SU-DHL-6 (cell line): ENCODE results near the gene DDN.

Source experiments
- H2AFZ ChIP-seq: fragments of 200-600 bp; sonication (generic); 2 replicates; pipeline ENCODE4 v1.6.1; 2014; ENCODE audit warnings: low read depth, mild to moderate bottlenecking, moderate library complexity, mixed read lengths, antibody characterized with exemption, low read length; ENCODE audit not compliant: severe bottlenecking
- H3F3A ChIP-seq: fragments of 200-600 bp; shearing (Covaris generic); 2 replicates; pipeline ENCODE4 v1.6.0; 2016; ENCODE audit warnings: antibody characterized with exemption, mild to moderate bottlenecking; ENCODE audit not compliant: insufficient read depth
- H3K27ac ChIP-seq: fragments of 200-600 bp; sonication (generic); 2 replicates; pipeline ENCODE4 v1.5.1; 2016; ENCODE audit warnings: low read depth, mild to moderate bottlenecking, low read length, moderate library complexity, mixed read lengths
- H3K27me3 ChIP-seq: fragments of 200-600 bp; sonication (generic), shearing (Covaris generic); 2 replicates; pipeline ENCODE4 v1.6.0; 2014; ENCODE audit warnings: mild to moderate bottlenecking, low read length
- H3K36me3 ChIP-seq: fragments of 200-600 bp; sonication (generic); 2 replicates; pipeline ENCODE4 v1.6.1; 2014; ENCODE audit warnings: mild to moderate bottlenecking, low read length, mixed read lengths
- H3K4me2 ChIP-seq: fragments of 300-600, 200-600 bp; shearing (Covaris generic), sonication (generic); 2 replicates; pipeline ENCODE4 v1.6.0; 2014; ENCODE audit warnings: low read length, low read depth, mild to moderate bottlenecking; ENCODE audit not compliant: poor library complexity, severe bottlenecking
- H3K4me3 ChIP-seq: fragments of 200-600 bp; sonication (generic); 2 replicates; pipeline ENCODE4 v1.5.1; 2014; ENCODE audit warnings: antibody characterized with exemption, low read length, mild to moderate bottlenecking, mixed read lengths; ENCODE audit not compliant: insufficient read depth, poor library complexity, severe bottlenecking
- H3K79me2 ChIP-seq: fragments of 200-600 bp; sonication (generic); 2 replicates; pipeline ENCODE4 v1.6.1; 2014; ENCODE audit warnings: mild to moderate bottlenecking, low read length, moderate library complexity; ENCODE audit not compliant: insufficient read depth
- H3K9ac ChIP-seq: fragments of 200-600 bp; sonication (generic); 2 replicates; pipeline ENCODE4 v1.7.0; 2014; ENCODE audit warnings: mild to moderate bottlenecking, low read length
- H3K9me2 ChIP-seq: fragments of 200-600 bp; sonication (generic); replicated peaks from 2 replicates; pipeline ENCODE4 v1.6.1; 2014; ENCODE audit warnings: low read length; ENCODE audit not compliant: insufficient read depth
- H3K9me3 ChIP-seq: fragments of 200-600 bp; sonication (generic); 2 replicates; pipeline ENCODE4 v1.6.1; 2014; ENCODE audit warnings: low read length, mixed read lengths; ENCODE audit not compliant: insufficient read depth
- H4K20me1 ChIP-seq: fragments of 200-600 bp; sonication (generic); 2 replicates; pipeline ENCODE4 v1.6.1; 2014; ENCODE audit warnings: low read depth, mild to moderate bottlenecking, antibody characterized with exemption, low read length, moderate library complexity, mixed read lengths
- CTCF ChIP-seq: fragments of 200-600 bp; sonication (generic); IDR thresholded peaks from one replicate; pipeline ENCODE4 v1.5.1; 2017; ENCODE audit warnings: antibody characterized with exemption, mild to moderate bottlenecking, low read length, moderate library complexity; ENCODE audit not compliant: insufficient read depth, poor library complexity, severe bottlenecking
- EZH2phosphoT487 ChIP-seq: fragments of 200-600 bp; sonication (generic), shearing (Covaris generic); conservative IDR thresholded peaks from 2 replicates; pipeline ENCODE4 v1.6.1; 2018; ENCODE audit warnings: mild to moderate bottlenecking, antibody characterized with exemption, low read length, moderate library complexity, mixed read lengths

DDN gene

GRCh38 chr12:49022558-49023178 is 23.5 kb upstream of the DDN start:
- Histone ChIP-seq H3K4me2 (no peak overlapping the region), H3K9ac (no peak overlapping the region), H3K9me3 (no peaks in the 10 kb centered on the region), H3F3A (peaks cover 20% of the 10 kb centered on the region), H4K20me1 (no peaks in the 10 kb centered on the region), H3K9me2 (no peaks in the 10 kb centered on the region), H3K27me3 (no peaks in the 10 kb centered on the region), H2AFZ (no peak overlapping the region), H3K27ac (no peak overlapping the region), H3K36me3 (no peaks in the 10 kb centered on the region), H3K79me2 (0 out of 2 replicates have a peak, but pooled peaks cover 6% of the 10 kb centered on the region), H3K4me3 (no peak overlapping the region)
- TF ChIP-seq CTCF (no peak), EZH2phosphoT487 (no peak)

- H3K4me2 ChIP-seq, result no peak overlapping the region
- H3K9me2 ChIP-seq, result no peaks in the 10 kb centered on the region
- H3K9me3 ChIP-seq, result no peaks in the 10 kb centered on the region
- no peak overlapping the region for H3K9ac ChIP-seq
- H2AFZ ChIP-seq, result no peak overlapping the region
- H3K36me3 ChIP-seq, result no peaks in the 10 kb centered on the region
- no peak overlapping the region for H3K27ac ChIP-seq
- TF ChIP-seq EZH2phosphoT487 (no peak), CTCF (no peak)
- peaks cover 20% of the 10 kb centered on the region for H3F3A ChIP-seq
- no peaks in the 10 kb centered on the region for H4K20me1 ChIP-seq
- no peak overlapping the region for H3K4me3 ChIP-seq
- peaks cover 8% of the 10 kb centered on the region; the same call in 1 of the 2 replicates for H3K79me2 ChIP-seq
- H3K27me3 ChIP-seq, result no peaks in the 10 kb centered on the region
These were observed 22.2 kb upstream of the DDN start for GRCh38 chr12:49021292-49021915.

- Histone ChIP-seq H3K9me2 (no peaks in the 10 kb centered on the region), H4K20me1 (no peaks in the 10 kb centered on the region), H3K27ac (no peak overlapping the region), H3K4me2 (no peak overlapping the region), H3K9me3 (no peaks in the 10 kb centered on the region), H3K4me3 (no peak overlapping the region), H3K27me3 (no peaks in the 10 kb centered on the region), H3F3A (peaks cover 20% of the 10 kb centered on the region), H3K79me2 (peaks cover 8% of the 10 kb centered on the region; the same call in 1 of the 2 replicates), H3K9ac (no peak overlapping the region), H3K36me3 (no peaks in the 10 kb centered on the region), H2AFZ (no peak overlapping the region)
- no peak for TF ChIP-seq CTCF
- no peak for TF ChIP-seq EZH2phosphoT487
These were observed 21.3 kb upstream of the DDN start for GRCh38 chr12:49020441-49020840.
